GM20431 (cell line): ENCODE measurements around the gene RDM1.
"Not testable (repeated sequence)": the region's sequence is repeated elsewhere in the genome, so short reads cannot be mapped to it uniquely, and the experiment has no call there.

Source experiments
- in situ Hi-C: fragments of 300-500 bp; cut with MseI, MboI; formaldehyde crosslinking; loops from one replicate; pipeline ENCODE4 v1.15.0; 2020; ENCODE audit warnings: low sequenced_read_pairs; ENCODE audit not compliant: unreplicated experiment

Gene RDM1

DNA sequence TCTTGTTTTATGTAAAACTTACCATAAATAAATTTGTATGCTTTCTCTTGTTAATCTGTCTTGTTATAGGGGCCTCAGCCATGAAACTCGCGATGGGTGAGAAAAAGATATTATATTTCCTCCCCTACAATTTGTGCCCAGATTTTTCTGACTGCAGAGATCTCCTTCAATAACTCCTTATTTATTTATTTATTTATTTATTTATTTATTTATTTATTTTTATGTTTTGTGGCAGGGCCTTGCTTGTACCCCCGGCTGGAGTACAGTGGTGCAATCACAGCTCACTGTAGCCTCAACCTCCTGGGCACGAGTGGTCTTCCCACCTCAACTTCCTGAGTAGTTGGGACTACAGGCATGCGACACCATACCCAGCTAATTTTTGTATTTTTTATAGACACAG, 27.1 kb downstream of the RDM1 start:
- in situ Hi-C loops = no loop called here

DNA sequence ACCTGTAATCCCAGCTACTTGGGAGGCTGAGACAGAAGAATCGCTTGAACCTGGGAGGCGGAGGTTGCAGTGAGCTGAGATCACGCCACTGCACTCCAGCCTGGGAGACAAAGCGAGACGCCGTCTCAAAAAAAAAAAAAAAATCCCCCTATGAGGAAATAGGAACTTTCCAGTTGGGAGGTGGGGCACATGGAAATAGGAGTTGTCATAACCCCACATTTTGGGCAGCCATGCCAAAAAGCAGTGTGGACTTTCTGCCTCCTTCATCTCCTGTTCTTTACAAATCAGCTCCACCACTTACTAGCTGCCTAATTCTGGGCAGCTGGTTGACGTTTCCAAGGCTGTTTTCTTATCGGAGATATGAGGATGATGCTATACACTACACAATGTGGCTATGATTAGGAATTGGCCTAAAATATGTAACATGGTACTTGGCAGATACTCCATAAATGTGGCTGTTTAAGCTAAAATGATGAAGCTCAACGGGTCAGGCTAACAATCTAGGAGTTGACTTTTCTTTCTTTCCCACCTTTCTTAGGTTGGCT, 28.9 kb downstream of the RDM1 start:
- in situ Hi-C loops = no loop called here

DNA sequence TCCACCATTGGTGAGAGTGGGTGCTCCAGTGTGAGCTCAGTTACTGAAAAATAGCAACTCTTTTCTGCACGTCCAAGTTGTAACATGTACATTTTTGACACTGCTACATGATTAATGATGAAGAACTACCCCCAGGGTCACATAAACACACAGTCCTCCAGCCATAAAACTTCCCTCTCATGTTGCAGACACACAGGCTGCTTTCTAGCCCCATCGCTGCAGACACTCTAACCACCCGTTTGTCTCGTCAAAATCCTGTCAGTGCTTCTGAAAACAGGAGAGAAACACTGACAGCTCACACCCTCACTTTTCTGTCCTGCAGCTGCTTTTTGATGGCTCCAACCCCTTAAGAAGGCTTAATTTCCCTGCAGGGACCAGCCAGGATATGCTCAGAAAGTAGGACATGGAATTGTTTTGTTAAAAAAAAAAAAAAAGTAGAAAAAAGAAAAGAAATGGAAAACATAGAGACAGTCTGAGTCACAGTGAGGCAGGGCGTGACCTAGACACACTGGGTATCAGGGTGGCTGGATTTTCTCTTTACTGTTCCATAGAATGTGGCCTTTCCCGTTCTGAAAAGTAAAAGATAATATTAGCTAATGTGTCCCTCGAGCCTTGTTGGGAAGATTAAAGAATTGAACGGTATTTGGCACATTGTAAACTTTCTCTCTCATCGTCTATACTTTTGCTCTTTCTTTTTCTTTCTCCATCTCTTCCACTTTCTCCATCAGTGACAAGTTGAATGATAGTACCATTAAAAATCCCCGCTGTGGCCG, 29.7 kb downstream of the RDM1 start:
- in situ Hi-C loops = no loop called here

DNA sequence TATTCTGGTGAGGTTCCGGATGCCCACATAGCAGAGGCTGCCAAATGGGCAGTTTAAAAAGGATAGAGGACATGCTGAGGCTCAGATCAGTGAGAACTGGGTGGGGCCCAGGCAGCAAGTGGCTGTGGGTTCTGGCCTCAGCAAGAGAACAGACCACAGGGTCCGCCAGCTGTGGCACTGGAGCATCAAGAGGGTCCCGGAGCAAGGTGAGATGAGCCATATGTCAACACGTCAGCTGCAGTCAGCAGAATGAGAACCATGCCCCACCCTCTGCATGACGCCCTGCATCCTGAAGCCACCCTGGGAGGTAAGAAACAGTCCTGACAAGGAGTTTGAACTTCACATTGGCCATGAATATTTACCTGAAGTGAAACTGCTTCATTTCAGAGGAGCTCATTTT, 30.3 kb downstream of the RDM1 start:
- in situ Hi-C loops = no loop called here

DNA sequence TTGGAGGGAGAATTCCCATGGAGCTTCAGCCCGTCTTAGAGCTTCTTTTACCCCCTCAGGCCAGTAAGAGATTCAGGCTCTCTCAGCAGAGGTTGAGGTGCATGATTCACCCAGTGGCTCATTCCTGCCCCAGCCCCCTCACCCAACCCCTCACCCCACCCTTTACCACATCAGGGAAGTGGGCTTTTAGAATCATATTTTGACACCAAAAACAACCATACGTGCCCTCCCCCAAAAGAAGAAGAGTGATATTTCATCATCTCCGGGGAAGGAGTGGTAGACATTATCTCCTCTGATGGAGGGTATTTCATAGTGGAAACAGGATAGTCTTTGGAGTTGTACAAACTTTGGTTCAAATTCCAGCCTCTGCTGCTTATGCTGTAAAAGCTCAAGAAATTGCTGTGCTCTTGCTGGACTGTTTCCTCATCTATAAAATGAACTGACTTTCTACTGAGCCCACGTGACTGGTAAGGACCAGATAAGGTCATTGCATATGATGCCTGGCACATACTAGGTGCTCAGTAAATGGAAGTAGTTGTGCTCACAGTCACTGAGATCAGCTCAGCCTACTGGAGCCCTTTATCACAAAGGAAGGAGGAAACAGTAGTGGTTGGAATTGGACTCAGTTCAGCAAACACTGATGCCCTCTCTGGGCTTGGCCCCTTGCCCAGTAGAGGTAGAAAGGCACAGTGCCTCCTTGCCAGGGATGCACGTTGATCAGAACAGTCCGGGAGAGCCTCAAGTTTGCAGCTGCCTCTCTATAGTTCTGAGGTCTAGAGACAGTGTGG, 32.1 kb downstream of the RDM1 start:
- in situ Hi-C loops = no loop called here

DNA sequence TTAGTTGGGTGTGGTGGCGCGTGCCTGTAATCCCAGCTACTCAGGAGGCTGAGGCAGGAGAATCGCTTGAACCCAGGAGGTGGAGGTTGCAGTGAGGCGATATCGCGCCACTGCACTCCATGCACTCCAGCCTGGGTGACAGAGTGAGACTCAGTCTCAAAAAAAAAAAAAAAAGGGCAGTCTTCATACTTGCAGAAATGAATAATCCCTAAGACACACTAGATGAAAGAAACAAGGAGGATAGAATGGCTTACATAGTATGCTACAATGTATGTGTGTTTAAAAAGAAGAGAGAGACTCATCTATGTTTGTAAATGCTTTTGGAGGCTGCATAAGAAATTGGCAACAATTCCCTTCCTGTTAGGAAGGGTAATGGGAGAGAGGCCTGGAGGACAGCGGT, 32.8 kb downstream of the RDM1 start:
- in situ Hi-C loops = not testable (repeated sequence)

DNA sequence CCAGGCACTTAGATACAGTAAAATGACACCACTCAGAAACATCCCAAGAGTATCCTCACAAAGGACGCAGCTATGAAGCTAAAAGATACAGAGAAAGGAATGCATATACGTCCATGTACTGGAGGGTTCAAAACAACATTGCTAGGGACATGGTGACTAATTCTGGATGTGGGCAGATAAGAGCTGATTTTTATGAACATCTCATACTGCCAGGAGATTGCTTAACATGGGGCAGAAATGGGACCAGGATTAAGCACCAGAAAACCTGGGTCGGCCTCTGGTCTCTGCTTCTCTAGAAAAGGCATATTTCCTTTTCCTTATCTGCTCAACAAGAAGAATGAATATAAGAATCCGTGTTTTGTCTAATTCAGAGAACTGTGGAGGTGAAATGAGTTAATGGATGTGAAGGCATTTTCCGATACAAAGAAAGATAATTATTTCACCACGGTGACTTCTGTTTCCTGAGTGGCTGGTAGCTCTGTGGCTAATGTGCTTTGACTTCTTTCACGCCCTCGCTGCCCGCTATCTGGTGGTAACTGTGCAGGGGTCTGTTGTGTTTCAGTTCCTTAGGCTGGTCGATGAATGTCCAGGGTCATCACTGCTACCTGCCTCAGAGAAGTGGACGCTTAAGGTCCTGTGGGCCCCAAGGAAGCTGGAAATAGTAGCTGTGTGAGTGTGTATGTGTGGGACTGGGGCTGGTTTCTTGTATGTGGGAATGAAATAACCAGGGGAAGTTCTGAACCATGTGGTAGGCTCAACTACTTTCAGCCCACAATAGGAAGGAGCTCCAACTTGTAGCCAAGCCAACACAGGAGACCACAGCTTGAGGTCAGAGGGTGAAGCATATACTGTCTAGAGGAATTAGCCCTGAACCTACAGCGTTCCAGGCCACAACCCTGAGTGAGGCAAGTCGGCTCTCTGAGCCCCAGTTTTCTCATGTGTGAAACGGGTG, 34.7 kb downstream of the RDM1 start:
- in situ Hi-C loops = no loop called here

DNA sequence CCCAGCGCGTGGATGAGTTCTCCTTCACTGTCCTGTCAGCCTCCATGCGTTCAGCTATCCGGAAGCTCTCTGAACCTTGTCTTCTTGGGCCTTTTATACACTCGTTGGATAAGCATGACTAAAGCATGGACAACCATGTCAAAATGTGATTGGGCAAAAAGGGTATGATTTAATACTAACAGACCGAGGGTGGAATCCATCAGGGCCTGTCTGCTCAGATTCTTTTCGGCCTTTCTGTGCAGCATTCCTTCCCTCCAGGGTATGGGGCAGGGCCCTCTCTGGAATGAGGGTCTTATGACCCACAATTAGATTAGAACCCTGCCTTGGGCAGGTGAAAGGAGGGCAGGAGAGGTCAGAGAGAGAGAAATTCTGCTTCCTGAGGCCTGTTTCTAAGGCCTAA, 36.4 kb downstream of the RDM1 start:
- in situ Hi-C loops = no loop called here

DNA sequence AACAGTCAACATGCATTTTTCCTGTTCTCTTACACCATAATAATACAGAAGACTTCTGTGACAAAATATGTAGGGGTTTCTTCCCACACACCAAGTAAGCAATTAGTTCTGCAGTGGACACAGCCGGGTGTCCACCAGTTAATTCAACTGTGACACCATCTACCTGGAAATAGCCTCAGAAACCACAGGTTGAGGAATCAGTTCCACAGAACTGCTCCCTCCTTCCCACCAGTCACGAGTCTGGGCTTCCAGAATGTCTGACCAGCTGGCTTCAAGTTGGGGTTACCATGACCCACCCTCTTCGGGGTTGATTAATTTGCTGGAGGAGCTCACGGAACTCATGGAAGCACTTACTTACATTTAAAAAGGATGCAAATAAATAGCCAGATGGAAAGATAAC, 36.8 kb downstream of the RDM1 start:
- in situ Hi-C loops = no loop called here

DNA sequence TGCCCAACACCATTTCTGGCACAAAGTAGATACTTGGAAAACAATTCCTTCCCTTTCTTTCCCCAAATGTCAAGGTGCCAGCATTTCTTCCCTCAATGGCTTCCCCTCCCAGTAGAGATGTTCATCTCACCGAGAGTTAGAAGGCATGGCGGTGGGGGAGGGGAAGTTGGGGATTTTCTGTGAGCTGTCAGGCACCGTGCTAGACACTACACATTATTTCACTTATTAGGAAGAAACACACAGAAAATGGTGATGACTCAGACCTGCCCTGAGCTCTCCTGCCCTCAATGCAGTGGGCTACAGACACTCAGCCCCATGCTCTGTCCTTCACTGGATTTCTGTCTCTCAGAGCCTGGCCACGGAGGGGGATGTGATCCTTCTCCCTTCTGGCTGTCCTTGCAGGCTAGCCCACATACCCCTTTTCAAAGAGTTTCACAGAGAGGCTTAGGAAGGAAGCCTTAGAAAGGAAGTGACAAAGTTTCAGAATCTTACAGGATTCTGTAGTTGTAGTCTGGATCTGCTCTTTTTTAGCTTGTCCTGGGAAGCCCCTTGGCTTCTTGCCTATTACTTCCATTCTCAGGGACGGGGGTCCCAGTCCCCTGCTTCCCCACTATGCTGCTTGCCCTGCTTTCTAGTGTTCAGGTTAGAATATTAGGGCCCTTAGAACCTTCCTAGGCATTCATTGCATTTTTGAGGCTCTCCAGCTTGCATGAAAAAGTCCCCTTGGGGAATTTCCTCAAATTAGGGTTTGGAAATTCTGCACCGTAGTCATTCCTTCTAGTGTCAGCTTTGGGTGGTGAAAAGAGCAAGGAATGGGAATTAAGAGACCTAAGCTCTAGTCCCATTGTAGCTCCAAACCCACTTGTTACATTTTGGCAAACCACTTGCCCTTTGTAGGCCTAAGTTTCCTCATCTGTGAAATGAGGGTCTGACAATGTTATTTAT, 38.2 kb downstream of the RDM1 start:
- in situ Hi-C loops = no loop called here

DNA sequence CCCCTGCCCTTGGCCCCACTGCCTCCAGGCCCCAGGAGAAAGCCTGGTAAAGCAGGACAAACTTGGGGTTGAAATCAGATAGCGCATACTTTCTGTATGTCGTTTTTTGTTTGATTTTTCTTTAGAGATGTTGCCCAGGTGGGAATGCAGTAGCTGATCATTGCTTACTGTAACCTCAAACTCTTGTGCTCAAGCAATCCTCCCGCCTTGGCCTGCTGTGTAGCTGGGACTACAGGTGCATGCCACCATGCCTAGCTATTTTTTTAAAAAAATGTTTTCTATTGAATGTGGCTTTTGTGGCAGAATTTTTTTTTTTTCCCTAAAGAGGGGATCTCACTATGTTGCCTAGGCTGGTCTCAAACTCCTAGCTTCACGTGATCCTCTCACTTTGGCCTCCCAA, 39.3 kb downstream of the RDM1 start:
- in situ Hi-C loops = no loop called here

DNA sequence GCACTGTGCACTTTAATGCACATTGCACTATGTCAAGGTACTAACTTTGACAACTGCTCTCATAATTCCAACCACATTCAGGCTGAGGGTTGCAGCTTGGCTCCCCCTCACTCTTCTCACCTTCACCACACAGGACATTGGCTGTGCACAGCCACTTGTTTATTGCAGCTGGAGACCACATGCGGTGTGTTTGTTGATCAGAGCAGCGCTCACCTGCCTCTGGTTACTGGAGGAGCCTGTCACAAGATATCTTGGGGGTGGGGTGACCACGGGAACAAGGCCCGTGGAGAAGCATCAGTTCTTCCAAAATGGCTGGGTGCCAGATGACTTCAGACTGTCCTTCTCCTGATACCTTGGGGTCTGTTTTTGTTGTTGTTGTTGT, 39.8 kb downstream of the RDM1 start:
- in situ Hi-C loops = no loop called here

DNA sequence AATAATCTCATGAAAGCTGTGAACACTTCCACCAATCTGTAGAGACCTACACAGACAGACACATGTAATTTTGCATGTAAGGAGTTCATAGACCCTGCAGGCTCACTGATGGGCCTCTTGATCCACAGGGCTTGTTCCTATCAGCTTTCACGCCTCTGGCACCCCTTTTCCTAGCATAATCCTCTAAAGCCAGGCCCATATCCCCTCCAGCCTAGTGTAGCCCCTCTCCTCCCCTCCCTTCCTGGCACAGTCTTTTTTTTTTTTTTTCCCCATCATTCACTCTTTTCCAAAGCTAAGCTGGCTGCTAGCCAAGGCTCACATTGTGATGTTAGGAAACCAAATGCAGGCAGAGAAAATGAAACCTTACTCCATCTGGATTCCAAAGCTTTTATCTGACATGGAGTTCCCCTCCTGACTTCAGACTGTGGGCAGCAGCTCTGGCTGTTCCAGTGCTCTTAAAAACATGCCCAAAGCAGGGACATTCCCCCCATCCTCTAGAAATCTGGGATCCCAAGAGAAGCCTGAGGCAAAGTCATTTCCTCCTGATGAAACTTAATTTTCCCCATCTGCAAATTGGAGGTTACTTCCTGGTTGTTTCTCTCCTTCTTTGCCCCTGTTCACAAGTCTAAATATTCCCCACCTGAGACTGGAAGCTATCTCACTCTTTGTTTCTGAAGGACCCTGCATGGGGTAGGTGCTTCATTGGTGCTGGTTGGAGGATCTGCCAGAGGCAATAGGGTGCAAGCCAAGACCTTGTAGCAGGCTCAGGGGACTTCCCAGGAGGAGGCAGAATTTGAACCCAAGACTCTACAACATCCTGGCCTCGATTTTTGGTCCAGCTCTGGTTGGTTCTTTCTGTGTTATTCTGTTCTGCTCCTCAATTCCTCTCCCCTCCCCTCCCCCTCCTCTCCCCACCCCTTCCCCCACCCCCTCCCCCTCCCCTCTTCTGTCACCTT, 40.5 kb downstream of the RDM1 start:
- in situ Hi-C loops = no loop called here

DNA sequence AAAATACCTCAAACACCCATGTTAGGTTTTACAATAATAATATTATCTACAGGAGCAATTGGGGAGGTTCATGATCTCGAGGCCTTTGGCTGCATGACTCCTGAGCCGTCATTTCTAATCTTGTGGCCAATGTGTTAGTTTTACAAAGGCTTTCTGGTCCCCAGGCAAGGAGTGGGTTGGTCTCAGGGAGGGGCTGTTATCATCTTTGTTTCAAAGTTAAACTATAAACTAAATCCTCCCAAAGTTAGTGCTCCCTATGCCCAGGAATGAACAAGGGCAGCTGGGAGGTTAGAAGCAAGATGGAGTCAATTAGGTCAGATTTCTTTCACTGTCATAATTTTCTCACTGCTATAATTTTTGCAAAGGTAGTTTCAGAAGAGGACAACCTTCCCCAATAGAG, 41.3 kb downstream of the RDM1 start:
- in situ Hi-C loops = no loop called here

DNA sequence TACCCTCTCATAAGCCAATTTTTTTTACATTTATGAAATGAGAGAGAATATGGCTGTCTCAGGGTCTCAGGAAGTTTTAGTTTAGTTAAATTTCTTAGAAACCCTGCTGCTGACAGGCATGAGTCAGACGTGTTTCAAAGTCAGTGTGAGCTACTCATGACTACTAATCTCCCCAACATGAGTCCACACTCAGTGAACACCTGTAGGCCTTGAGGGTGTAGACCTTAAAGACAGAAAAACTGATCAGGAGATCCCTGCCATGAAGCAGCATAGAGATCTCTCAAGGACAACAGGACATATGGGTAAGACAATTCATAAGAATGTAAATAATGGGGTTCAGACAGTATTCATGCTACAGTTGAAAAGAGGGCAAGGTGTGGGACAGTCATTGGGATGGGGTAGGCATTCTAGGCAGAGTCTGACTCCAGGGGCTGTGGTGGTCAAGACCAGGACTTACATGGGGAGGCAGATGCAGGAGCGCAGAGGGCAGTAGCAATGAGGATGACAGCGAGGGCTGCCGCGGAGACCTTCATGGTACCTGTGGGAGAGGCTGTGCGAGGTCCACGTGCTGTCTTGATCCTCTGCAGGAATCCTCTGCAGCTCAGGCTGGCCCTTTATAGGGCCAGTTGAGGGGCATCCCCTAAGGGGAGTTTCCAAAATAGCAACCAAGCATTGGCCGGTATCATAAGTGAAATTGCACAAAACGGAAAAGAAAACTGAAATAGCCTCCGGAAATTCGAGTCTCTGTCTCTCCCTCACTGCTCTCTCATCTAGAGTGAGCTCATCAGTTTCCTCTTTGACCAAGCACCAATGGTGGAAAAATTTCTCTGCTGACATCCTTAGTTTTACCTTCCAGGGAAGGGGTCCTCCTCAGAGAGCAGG, 50.6 kb downstream of the RDM1 start, which contains the start of gene CCL5:
CCL5 (minus strand) TSS at position 588 of the 882 bp plus-strand sequence.
- in situ Hi-C loops = no loop called here

DNA sequence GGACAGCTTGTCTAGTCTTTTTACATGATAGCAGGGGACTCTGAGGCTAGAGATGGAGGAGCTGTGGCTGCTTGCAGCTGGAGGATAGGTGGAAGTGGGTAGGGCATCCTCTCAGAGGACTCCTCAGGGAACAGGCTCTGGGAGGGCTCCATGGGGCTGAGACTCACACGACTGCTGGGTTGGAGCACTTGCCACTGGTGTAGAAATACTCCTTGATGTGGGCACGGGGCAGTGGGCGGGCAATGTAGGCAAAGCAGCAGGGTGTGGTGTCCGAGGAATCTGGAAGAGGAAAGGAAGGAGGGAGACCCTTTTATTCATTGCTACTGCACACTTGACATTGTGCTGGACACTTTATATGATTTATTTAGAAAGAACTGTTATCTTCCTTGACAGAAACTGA, 52.2 kb downstream of the RDM1 start:
- in situ Hi-C loops = no loop called here

DNA sequence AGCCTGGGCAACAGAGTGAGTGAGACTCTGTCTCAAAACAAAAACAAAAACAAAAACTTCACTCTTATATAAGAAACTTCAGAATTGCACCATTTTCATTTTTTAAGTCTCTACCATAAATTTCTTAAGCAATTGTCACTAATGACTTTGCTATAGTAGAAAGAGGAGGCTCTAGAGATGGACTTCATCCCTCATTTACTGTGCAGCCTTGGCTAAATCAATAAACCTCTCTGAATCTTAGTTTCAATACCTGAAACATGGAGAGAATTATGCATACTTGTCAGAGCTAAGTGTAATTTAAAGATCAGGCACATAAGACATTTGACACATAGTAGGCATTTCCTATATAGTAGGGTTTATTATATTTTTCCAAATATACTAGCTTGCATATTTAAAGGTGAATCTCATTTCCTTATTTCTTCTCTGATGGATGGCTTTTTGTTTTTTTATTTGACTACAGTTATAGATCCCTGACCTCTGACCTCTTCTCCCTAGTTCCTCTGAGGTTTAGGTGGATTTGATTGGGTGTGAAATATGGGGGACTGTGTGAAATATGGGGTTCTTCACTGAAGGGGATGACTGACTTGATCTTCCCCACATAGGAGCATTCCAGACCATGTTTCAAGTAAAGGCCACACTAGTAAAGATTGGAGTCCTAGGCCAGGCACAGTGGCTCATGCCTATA, 53.1 kb downstream of the RDM1 start:
- in situ Hi-C loops = no loop called here
